SH-SY5Y (cell line): ENCODE data around the gene ARF3.

Experiments used
- GATA2 ChIP-seq: IDR thresholded peaks from 2 replicates; pipeline ENCODE4 v1.6.1; 2011; ENCODE audit warnings: mild to moderate bottlenecking, low read depth, low read length
- GATA3 ChIP-seq: IDR thresholded peaks from 2 replicates; pipeline ENCODE4 v1.6.1; 2011; ENCODE audit warnings: low read depth, mild to moderate bottlenecking, low read length, moderate library complexity

Gene ARF3

DNA sequence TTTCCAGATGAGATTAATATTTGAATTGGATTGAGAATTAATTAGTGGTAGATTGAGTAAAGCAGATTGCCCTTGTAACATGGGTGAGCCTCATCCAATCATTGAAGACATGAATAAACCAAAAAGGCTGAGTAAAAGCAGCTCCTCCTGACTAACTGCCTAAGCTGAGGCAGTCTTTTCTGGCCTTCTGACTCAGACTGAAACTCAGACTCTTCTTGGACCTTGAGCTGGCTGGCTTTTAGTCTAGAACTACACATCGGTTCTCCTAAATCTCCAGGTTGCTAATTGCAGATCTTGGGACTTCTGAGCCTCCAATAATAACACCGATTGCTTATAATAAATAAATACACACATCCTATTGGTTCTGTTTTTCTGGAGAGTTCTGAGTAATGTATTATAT lies 56.0 kb downstream of the ARF3 start:
- no peak for TF ChIP-seq GATA2
- TF ChIP-seq GATA3: no peak

DNA sequence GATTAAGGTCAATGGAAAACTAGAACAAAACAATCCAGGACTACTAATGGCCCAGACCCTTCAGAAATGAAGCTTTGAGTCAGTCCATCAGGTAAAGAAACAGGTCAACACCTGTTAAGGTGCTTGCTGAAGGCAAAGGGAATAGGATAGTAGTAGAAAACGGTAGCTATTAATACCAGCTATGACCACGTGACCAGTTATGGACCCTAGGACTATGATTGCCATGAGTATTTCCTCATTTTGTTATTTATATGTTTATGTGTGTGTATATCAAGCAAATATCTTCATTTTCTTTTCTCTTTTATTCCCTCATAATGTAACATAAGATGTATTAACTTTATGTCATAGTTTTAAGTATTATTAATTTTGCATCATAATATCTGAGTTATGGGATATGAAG lies 57.6 kb downstream of the ARF3 start:
- TF ChIP-seq GATA2: no peak
- no peak for TF ChIP-seq GATA3

DNA sequence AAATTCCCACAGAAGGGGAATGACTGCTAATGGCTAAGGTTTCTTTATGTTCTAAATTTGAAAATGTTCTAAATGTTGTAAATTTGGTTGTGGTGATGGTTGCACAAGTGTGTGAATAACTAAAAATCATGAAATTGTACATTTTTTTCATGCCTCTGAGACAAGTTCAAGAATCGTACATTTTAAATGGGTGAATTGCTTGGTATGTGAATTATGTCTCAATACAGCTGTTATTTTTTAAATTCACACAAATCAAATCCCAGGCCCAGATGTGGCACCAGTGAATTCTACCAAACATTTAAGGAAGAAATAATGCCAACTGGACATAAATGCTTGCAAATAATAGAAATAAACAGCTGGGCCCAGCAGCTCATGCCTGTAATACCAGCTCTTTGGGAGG lies 63.0 kb downstream of the ARF3 start:
- no peak for TF ChIP-seq GATA3

DNA sequence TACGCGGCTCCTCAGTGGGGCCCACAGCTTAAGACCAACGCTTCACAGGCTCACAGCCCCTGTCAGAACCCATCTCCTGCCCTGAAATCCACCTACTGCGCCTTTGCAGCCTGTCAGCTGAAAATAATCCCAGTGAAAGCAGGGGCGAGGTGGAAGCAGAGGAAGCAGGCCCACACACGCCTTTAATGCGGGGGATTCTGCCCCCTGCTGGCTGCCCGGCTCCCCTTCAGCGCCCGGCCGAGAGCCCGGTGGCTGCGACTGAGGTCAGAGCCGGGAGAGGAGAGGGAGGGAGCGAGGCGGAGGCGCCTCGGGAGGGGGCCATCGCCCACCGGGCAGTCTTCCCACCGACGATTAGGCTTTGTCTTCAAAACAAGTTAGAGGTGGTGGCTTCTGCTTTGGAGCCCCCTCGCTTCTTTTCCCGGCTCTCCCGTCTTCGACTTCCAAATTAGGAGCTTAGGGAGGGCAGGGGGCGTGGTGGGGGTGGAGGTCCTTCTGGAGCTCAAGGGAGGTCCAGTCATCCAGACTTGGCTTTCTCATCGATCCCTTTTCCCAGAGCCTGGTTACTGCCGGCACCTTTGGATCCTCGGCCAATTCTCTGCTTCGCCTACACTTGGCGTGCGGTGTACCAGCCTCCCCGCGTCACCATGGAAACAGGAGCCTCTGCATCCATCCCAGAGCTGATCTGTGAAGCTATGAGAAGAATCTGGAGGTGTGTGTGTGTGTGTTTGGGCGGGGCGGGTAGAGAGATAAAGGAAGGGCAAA lies 66.4 kb downstream of the ARF3 start:
- TF ChIP-seq GATA2 (no peak), GATA3 (no peak)

DNA sequence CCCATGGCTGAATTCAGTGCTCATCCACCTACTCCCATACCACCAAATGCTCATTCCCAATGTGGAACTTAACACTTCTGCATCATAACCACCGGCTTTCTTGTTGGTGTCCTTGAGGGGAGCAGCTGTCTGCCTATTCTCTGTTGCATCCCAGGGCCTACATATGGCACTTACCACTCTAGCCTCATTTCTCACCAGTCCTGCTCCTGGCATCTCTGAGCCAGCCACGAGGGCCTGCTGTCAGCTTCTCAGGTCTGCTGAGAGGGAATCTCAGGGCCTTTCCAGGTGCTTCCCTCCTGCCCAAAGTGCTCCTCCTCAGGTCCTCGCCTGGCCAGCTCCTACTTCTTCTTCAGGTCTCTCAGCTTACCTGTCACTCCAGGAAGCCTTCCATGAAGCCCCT lies 67.6 kb downstream of the ARF3 start:
- TF ChIP-seq GATA2: no peak
- TF ChIP-seq GATA3: no peak
